ENCODE measurements around the gene EIF3K.
A peak's percentile ranks its signal among the peaks of the same experiment; 100 is the strongest.
"Not testable (repeated sequence)": the region's sequence is repeated elsewhere in the genome, so short reads cannot be mapped to it uniquely, and the experiment has no call there.

EIF3K gene

GRCh38 chr19:38579304-38579703 is 39.7 kb upstream of the EIF3K start:
- not testable (repeated sequence) for H3K4ac ChIP-seq (ENCODE audit: low read depth, low read length); H3K79me2 ChIP-seq (ENCODE audit: control insufficient read depth, insufficient read depth, low read length, poor library complexity); H3K4me1 ChIP-seq (ENCODE audit: control insufficient read depth in 1 of 2, insufficient read depth in 2 of 2, low read length in 2 of 2); H3K4me2 ChIP-seq (ENCODE audit: low read length); H3K27ac ChIP-seq (ENCODE audit: low read depth, low read length); H2AFZ ChIP-seq (ENCODE audit: insufficient read depth, low read length, poor library complexity); H4K91ac ChIP-seq (ENCODE audit: low read depth, low read length); H3K14ac ChIP-seq (ENCODE audit: low read length); H3K27me3 ChIP-seq (ENCODE audit: insufficient read depth, low read length); H3K9me3 ChIP-seq (ENCODE audit: insufficient read depth, low read depth, low read length); H3K18ac ChIP-seq (ENCODE audit: low read length); H2BK5ac ChIP-seq (ENCODE audit: low read depth, low read length, poor library complexity); H3K23ac ChIP-seq (ENCODE audit: low read length); H2AK5ac ChIP-seq (ENCODE audit: low read length); H3K36me3 ChIP-seq (ENCODE audit: control insufficient read depth in 1 of 2, insufficient read depth in 2 of 2, low read length in 2 of 2); H3K4me3 ChIP-seq (ENCODE audit: low read depth, low read length); H2BK12ac ChIP-seq (ENCODE audit: low read length); H3K9ac ChIP-seq (ENCODE audit: low read length); H4K12ac ChIP-seq (ENCODE audit: low read depth, low read length); H2BK120ac ChIP-seq (ENCODE audit: insufficient read depth, low read length, poor library complexity); H4K8ac ChIP-seq (ENCODE audit: low read depth, low read length); H3K79me1 ChIP-seq (ENCODE audit: low read length)
- DNase-seq = peak; percentile 50 to 68
- WGBS (ENCODE audit: extremely low coverage, insufficient coverage, insufficient read length) = no CpG with 5 or more reads among the region's 6 CpGs

- H4K12ac ChIP-seq (ENCODE audit: low read depth, low read length) = no peak overlapping the region
- H2BK12ac ChIP-seq (ENCODE audit: low read length) = no peak overlapping the region
- H4K8ac ChIP-seq (ENCODE audit: low read depth, low read length) = no peak overlapping the region
- H3K27me3 ChIP-seq (ENCODE audit: insufficient read depth, low read length) = no peaks in the 10 kb centered on the region
- no peaks in the 10 kb centered on the region for H3K4me1 ChIP-seq (ENCODE audit: control insufficient read depth in 1 of 2, insufficient read depth in 2 of 2, low read length in 2 of 2)
- no peak overlapping the region for H3K9ac ChIP-seq (ENCODE audit: low read length)
- no peak overlapping the region for H2BK5ac ChIP-seq (ENCODE audit: low read depth, low read length, poor library complexity)
- H3K4me3 ChIP-seq (ENCODE audit: low read depth, low read length) = no peak overlapping the region
- no peak overlapping the region for H3K18ac ChIP-seq (ENCODE audit: low read length)
- no peak overlapping the region for H3K4me2 ChIP-seq (ENCODE audit: low read length)
- no peak overlapping the region for H3K4ac ChIP-seq (ENCODE audit: low read depth, low read length)
- H4K91ac ChIP-seq (ENCODE audit: low read depth, low read length) = no peak overlapping the region
- no peaks in the 10 kb centered on the region for H3K36me3 ChIP-seq (ENCODE audit: control insufficient read depth in 1 of 2, insufficient read depth in 2 of 2, low read length in 2 of 2)
- H2BK120ac ChIP-seq (ENCODE audit: insufficient read depth, low read length, poor library complexity) = no peak overlapping the region
- H3K9me3 ChIP-seq (ENCODE audit: insufficient read depth, low read depth, low read length) = no peaks in the 10 kb centered on the region
- no peak for DNase-seq
- no peak overlapping the region for H3K27ac ChIP-seq (ENCODE audit: low read depth, low read length)
- H3K79me2 ChIP-seq (ENCODE audit: control insufficient read depth, insufficient read depth, low read length, poor library complexity) = no peaks in the 10 kb centered on the region
- H3K23ac ChIP-seq (ENCODE audit: low read length) = no peak overlapping the region
- H2AFZ ChIP-seq (ENCODE audit: insufficient read depth, low read length, poor library complexity) = no peak overlapping the region
- no peaks in the 10 kb centered on the region for H3K79me1 ChIP-seq (ENCODE audit: low read length)
- no peak overlapping the region for H2AK5ac ChIP-seq (ENCODE audit: low read length)
- H3K14ac ChIP-seq (ENCODE audit: low read length) = no peak overlapping the region
- WGBS (ENCODE audit: extremely low coverage, insufficient coverage, insufficient read length) = no CpG with 5 or more reads among the region's 15 CpGs
These were observed 38.9 kb upstream of the EIF3K start for GRCh38 chr19:38580080-38580479.

GRCh38 chr19:38583219-38583984 is 35.6 kb upstream of the EIF3K start:
- Histone ChIP-seq H3K4me3 (ENCODE audit: low read depth, low read length) (no peak overlapping the region), H3K4ac (ENCODE audit: low read depth, low read length) (no peak overlapping the region), H3K9ac (ENCODE audit: low read length) (no peak overlapping the region), H3K36me3 (ENCODE audit: control insufficient read depth in 1 of 2, insufficient read depth in 2 of 2, low read length in 2 of 2) (no peaks in the 10 kb centered on the region), H3K27ac (ENCODE audit: low read depth, low read length) (no peak overlapping the region), H3K27me3 (ENCODE audit: insufficient read depth, low read length) (no peaks in the 10 kb centered on the region), H3K18ac (ENCODE audit: low read length) (no peak overlapping the region), H3K79me2 (ENCODE audit: control insufficient read depth, insufficient read depth, low read length, poor library complexity) (no peaks in the 10 kb centered on the region), H3K4me1 (ENCODE audit: control insufficient read depth in 1 of 2, insufficient read depth in 2 of 2, low read length in 2 of 2) (no peaks in the 10 kb centered on the region), H3K14ac (ENCODE audit: low read length) (no peak overlapping the region), H2AFZ (ENCODE audit: insufficient read depth, low read length, poor library complexity) (no peak overlapping the region), H2BK5ac (ENCODE audit: low read depth, low read length, poor library complexity) (no peak overlapping the region), H2BK120ac (ENCODE audit: insufficient read depth, low read length, poor library complexity) (no peak overlapping the region), H3K9me3 (ENCODE audit: insufficient read depth, low read depth, low read length) (no peaks in the 10 kb centered on the region), H3K4me2 (ENCODE audit: low read length) (no peak overlapping the region), H4K12ac (ENCODE audit: low read depth, low read length) (no peak overlapping the region), H2BK12ac (ENCODE audit: low read length) (no peak overlapping the region), H4K91ac (ENCODE audit: low read depth, low read length) (no peak overlapping the region), H3K23ac (ENCODE audit: low read length) (no peak overlapping the region), H4K8ac (ENCODE audit: low read depth, low read length) (no peak overlapping the region), H3K79me1 (ENCODE audit: low read length) (no peaks in the 10 kb centered on the region), H2AK5ac (ENCODE audit: low read length) (no peak overlapping the region)
- no peak for DNase-seq
- WGBS (ENCODE audit: extremely low coverage, insufficient coverage, insufficient read length) = no CpG with 5 or more reads among the region's 14 CpGs

GRCh38 chr19:38583985-38584305 is 35.0 kb upstream of the EIF3K start:
- H4K91ac ChIP-seq (ENCODE audit: low read depth, low read length) = no peak overlapping the region
- no peak overlapping the region for H2BK12ac ChIP-seq (ENCODE audit: low read length)
- no peak overlapping the region for H3K4me3 ChIP-seq (ENCODE audit: low read depth, low read length)
- no peak overlapping the region for H3K9ac ChIP-seq (ENCODE audit: low read length)
- H3K27me3 ChIP-seq (ENCODE audit: insufficient read depth, low read length) = no peaks in the 10 kb centered on the region
- no peak for DNase-seq
- no peak overlapping the region for H4K8ac ChIP-seq (ENCODE audit: low read depth, low read length)
- no peak overlapping the region for H3K18ac ChIP-seq (ENCODE audit: low read length)
- H3K79me2 ChIP-seq (ENCODE audit: control insufficient read depth, insufficient read depth, low read length, poor library complexity) = no peaks in the 10 kb centered on the region
- H4K12ac ChIP-seq (ENCODE audit: low read depth, low read length) = no peak overlapping the region
- no peaks in the 10 kb centered on the region for H3K36me3 ChIP-seq (ENCODE audit: control insufficient read depth in 1 of 2, insufficient read depth in 2 of 2, low read length in 2 of 2)
- H3K27ac ChIP-seq (ENCODE audit: low read depth, low read length) = no peak overlapping the region
- no peak overlapping the region for H3K14ac ChIP-seq (ENCODE audit: low read length)
- H3K4me1 ChIP-seq (ENCODE audit: control insufficient read depth in 1 of 2, insufficient read depth in 2 of 2, low read length in 2 of 2) = no peaks in the 10 kb centered on the region
- H3K23ac ChIP-seq (ENCODE audit: low read length) = no peak overlapping the region
- no peak overlapping the region for H2BK120ac ChIP-seq (ENCODE audit: insufficient read depth, low read length, poor library complexity)
- no peaks in the 10 kb centered on the region for H3K9me3 ChIP-seq (ENCODE audit: insufficient read depth, low read depth, low read length)
- no peak overlapping the region for H2AK5ac ChIP-seq (ENCODE audit: low read length)
- no peak overlapping the region for H2BK5ac ChIP-seq (ENCODE audit: low read depth, low read length, poor library complexity)
- H3K4ac ChIP-seq (ENCODE audit: low read depth, low read length) = no peak overlapping the region
- no peaks in the 10 kb centered on the region for H3K79me1 ChIP-seq (ENCODE audit: low read length)
- H2AFZ ChIP-seq (ENCODE audit: insufficient read depth, low read length, poor library complexity) = no peak overlapping the region
- no CpG with 5 or more reads among the region's 4 CpGs for WGBS (ENCODE audit: extremely low coverage, insufficient coverage, insufficient read length)
- no peak overlapping the region for H3K4me2 ChIP-seq (ENCODE audit: low read length)

All from trophoblast cell (in vitro differentiated cells and primary cell).